Fibroblast of pulmonary artery (primary cell): ENCODE data around the gene ADAMTSL1.

Experiments used
- DNase-seq: peaks from one replicate; pipeline ENCODE4 v3.0.0-alpha.2; 2010; ENCODE audit warnings: low read depth
- H3K4me3 ChIP-seq: replicated peaks from 2 replicates; pipeline ENCODE4 v1.5.1; 2011; ENCODE audit warnings: low read depth, mild to moderate bottlenecking, control low read depth, low read length, moderate library complexity
- CTCF ChIP-seq: IDR thresholded peaks from 2 replicates; pipeline ENCODE4 v1.5.1; 2011; ENCODE audit warnings: mild to moderate bottlenecking, control low read depth, low read length, inconsistent platforms; ENCODE audit errors: missing control alignments

The ADAMTSL1 gene

GRCh38 chr9:18799428-18799827 is 325.5 kb downstream of the ADAMTSL1 start:
- H3K4me3 ChIP-seq = no peak overlapping the region
- no peak for DNase-seq
- no peak for TF ChIP-seq CTCF

GRCh38 chr9:18800579-18800978 is 326.6 kb downstream of the ADAMTSL1 start:
- TF ChIP-seq CTCF = no peak
- no peak for DNase-seq
- H3K4me3 ChIP-seq = no peak overlapping the region

GRCh38 chr9:18805386-18805785 is 331.4 kb downstream of the ADAMTSL1 start:
- no peak for DNase-seq
- H3K4me3 ChIP-seq = no peak overlapping the region
- no peak for TF ChIP-seq CTCF

GRCh38 chr9:18806232-18807080 is 332.5 kb downstream of the ADAMTSL1 start:
- DNase-seq = no peak
- no peak for TF ChIP-seq CTCF
- H3K4me3 ChIP-seq = no peak overlapping the region

- no peak for DNase-seq
- H3K4me3 ChIP-seq = no peak overlapping the region
- TF ChIP-seq CTCF = no peak
Measured at GRCh38 chr9:18810581-18810980, 336.6 kb downstream of the ADAMTSL1 start.

GRCh38 chr9:18811171-18811570 is 337.2 kb downstream of the ADAMTSL1 start:
- no peak overlapping the region for H3K4me3 ChIP-seq
- no peak for TF ChIP-seq CTCF
- DNase-seq = no peak

GRCh38 chr9:18819418-18819817 is 345.5 kb downstream of the ADAMTSL1 start:
- no peak overlapping the region for H3K4me3 ChIP-seq
- no peak for DNase-seq
- TF ChIP-seq CTCF = no peak
